OCI-LY1 (cell line): ENCODE measurements around the gene COPB1.
A peak's percentile ranks its signal among the peaks of the same experiment; 100 is the strongest.

ENCODE experiments used
- H2AFZ ChIP-seq: fragments of 200-600 bp; sonication (generic), shearing (Covaris generic); 2 replicates; pipeline ENCODE4 v1.6.0; 2014; ENCODE audit warnings: antibody characterized with exemption, mild to moderate bottlenecking, low read length
- H3F3A ChIP-seq: fragments of 200-600 bp; sonication (generic), shearing (Covaris generic); 2 replicates; pipeline ENCODE4 v1.6.0; 2014; ENCODE audit warnings: mild to moderate bottlenecking, antibody characterized with exemption, low read length, moderate library complexity; ENCODE audit not compliant: insufficient read depth
- H3K27ac ChIP-seq: fragments of 200-600 bp; sonication (generic); 2 replicates; pipeline ENCODE4 v1.5.1; 2014; ENCODE audit warnings: low read length, mixed run types, mild to moderate bottlenecking, low read depth; ENCODE audit not compliant: poor library complexity, severe bottlenecking
- H3K27me3 ChIP-seq: fragments of 200-600 bp; sonication (generic); 2 replicates; pipeline ENCODE4 v1.6.0; 2014; ENCODE audit warnings: antibody characterized with exemption, mild to moderate bottlenecking, low read length, moderate library complexity; ENCODE audit not compliant: insufficient read depth
- H3K36me3 ChIP-seq: fragments of 200-600 bp; sonication (generic); 2 replicates; pipeline ENCODE4 v1.6.1; 2014; ENCODE audit warnings: mild to moderate bottlenecking, antibody characterized with exemption, low read length, moderate library complexity, mixed read lengths; ENCODE audit not compliant: insufficient read depth
- H3K4me1 ChIP-seq: fragments of 200-600 bp; sonication (generic); 2 replicates; pipeline ENCODE4 v1.5.1; 2014; ENCODE audit warnings: mild to moderate bottlenecking, low read length, moderate library complexity; ENCODE audit not compliant: insufficient read depth, severe bottlenecking
- H3K4me2 ChIP-seq: fragments of 200-600 bp; sonication (generic), shearing (Covaris generic); 2 replicates; pipeline ENCODE4 v1.6.1; 2014; ENCODE audit warnings: low read length
- H3K4me3 ChIP-seq: fragments of 200-600 bp; sonication (generic); 2 replicates; pipeline ENCODE4 v1.5.1; 2014; ENCODE audit warnings: low read length, low read depth, mild to moderate bottlenecking, mixed read lengths; ENCODE audit not compliant: poor library complexity, severe bottlenecking
- H3K79me2 ChIP-seq: fragments of 200-600 bp; shearing (Covaris generic); 2 replicates; pipeline ENCODE4 v1.6.1; 2016; ENCODE audit warnings: mixed run types, low read length, mixed read lengths; ENCODE audit not compliant: insufficient read depth
- H3K9ac ChIP-seq: fragments of 200-600 bp; sonication (generic), shearing (Covaris generic); 2 replicates; pipeline ENCODE4 v1.6.1; 2014; ENCODE audit warnings: mild to moderate bottlenecking, low read length, mixed read lengths
- H3K9me2 ChIP-seq: fragments of 200-600 bp; sonication (generic), shearing (Covaris generic); 2 replicates; pipeline ENCODE4 v1.6.1; 2014; ENCODE audit warnings: low read depth, mild to moderate bottlenecking, low read length, mixed read lengths
- H3K9me3 ChIP-seq: fragments of 200-600 bp; shearing (Covaris generic); 2 replicates; pipeline ENCODE4 v1.6.1; 2014; ENCODE audit warnings: low read length, mixed read lengths
- H4K20me1 ChIP-seq: fragments of 200-600 bp; sonication (generic), shearing (Covaris generic); 2 replicates; pipeline ENCODE4 v1.6.0; 2016; ENCODE audit warnings: mild to moderate bottlenecking, low read length; ENCODE audit not compliant: insufficient read depth
- CTCF ChIP-seq: fragments of 200-600 bp; sonication (generic), shearing (Covaris generic); IDR thresholded peaks from 2 replicates; pipeline ENCODE4 v1.5.1; 2017; ENCODE audit warnings: mild to moderate bottlenecking, antibody characterized with exemption, low read length, moderate library complexity, mixed read lengths
- EZH2 ChIP-seq: fragments of 200-600 bp; sonication (generic), shearing (Covaris generic); IDR thresholded peaks from 2 replicates; pipeline ENCODE4 v1.8.0; 2017; ENCODE audit warnings: borderline replicate concordance, mixed run types, mild to moderate bottlenecking, antibody characterized with exemption, low read length, moderate library complexity, mixed read lengths

The COPB1 gene

GRCh38 chr11:14499178-14499559 is 442 bp downstream of the COPB1 start:
- H3K4me3 ChIP-seq = peak overlapping the region; percentile 85
- peaks cover 20% of the 10 kb centered on the region for H3K4me1 ChIP-seq
- no peaks in the 10 kb centered on the region for H3K9me2 ChIP-seq
- peak overlapping the region; percentile 82 for H3K4me2 ChIP-seq
- no peaks in the 10 kb centered on the region for H3K27me3 ChIP-seq
- no peak for TF ChIP-seq EZH2
- no peak for TF ChIP-seq CTCF
- no peaks in the 10 kb centered on the region for H4K20me1 ChIP-seq
- H3K9me3 ChIP-seq = no peaks in the 10 kb centered on the region
- H3K79me2 ChIP-seq = peaks cover 17% of the 10 kb centered on the region
- no peak overlapping the region for H2AFZ ChIP-seq
- H3K27ac ChIP-seq = no peak overlapping the region
- H3F3A ChIP-seq = peaks cover 6% of the 10 kb centered on the region; the same call in 1 of the 2 replicates
- peak overlapping the region; percentile 73 for H3K9ac ChIP-seq
- peaks cover 50% of the 10 kb centered on the region for H3K36me3 ChIP-seq

- no peaks in the 10 kb centered on the region for H3K4me1 ChIP-seq
- H3K9me3 ChIP-seq = no peaks in the 10 kb centered on the region
- H3K36me3 ChIP-seq = peaks cover 98% of the 10 kb centered on the region
- no peak overlapping the region for H3K4me3 ChIP-seq
- H3K79me2 ChIP-seq = no peaks in the 10 kb centered on the region
- H3K27ac ChIP-seq = no peak overlapping the region
- TF ChIP-seq EZH2 = no peak
- TF ChIP-seq CTCF = no peak
- H3K9ac ChIP-seq = no peak overlapping the region
- H3K9me2 ChIP-seq = no peaks in the 10 kb centered on the region
- no peak overlapping the region for H3K4me2 ChIP-seq
- H2AFZ ChIP-seq = no peak overlapping the region
- no peaks in the 10 kb centered on the region for H3K27me3 ChIP-seq
- no peaks in the 10 kb centered on the region for H3F3A ChIP-seq
- H4K20me1 ChIP-seq = no peaks in the 10 kb centered on the region
Observed at GRCh38 chr11:14480716-14481115, 18.9 kb downstream of the COPB1 start.

- Histone ChIP-seq H3K9ac (no peak overlapping the region), H3K4me1 (no peaks in the 10 kb centered on the region), H3F3A (no peaks in the 10 kb centered on the region), H3K27me3 (no peaks in the 10 kb centered on the region), H3K36me3 (peaks cover 98% of the 10 kb centered on the region), H3K4me3 (no peak overlapping the region), H3K27ac (no peak overlapping the region), H4K20me1 (no peaks in the 10 kb centered on the region), H2AFZ (no peak overlapping the region), H3K9me3 (no peaks in the 10 kb centered on the region), H3K4me2 (no peak overlapping the region), H3K9me2 (no peaks in the 10 kb centered on the region), H3K79me2 (no peaks in the 10 kb centered on the region)
- TF ChIP-seq CTCF = no peak
- no peak for TF ChIP-seq EZH2
Observed at GRCh38 chr11:14471127-14471526, 28.5 kb downstream of the COPB1 start.
